ENCODE measurements around the gene PALMD. TPM values are rescaled to one million over a fixed set of nuclear protein-coding genes. Genes with fewer than 3 reads are reported as not detected.

PALMD gene
- total and polyA plus RNA-seq, 3 donors from 2014 or later, result 12.9 to 23.5 (median 14.1) TPM

GRCh38 chr1:99660496-99660895 lies 14.6 kb downstream of the PALMD start:
- intact Hi-C loops (cut with DNase I; ENCODE audit: low total_unique reads), result no loop called here
- Histone ChIP-seq H3K4me1 (peaks cover 13% of the 10 kb centered on the region), H3K36me3 (ENCODE audit: low read depth, missing control alignments) (no peaks in the 10 kb centered on the region), H3K4me3 (no peak overlapping the region), H3K27me3 (no peaks in the 10 kb centered on the region), H3K27ac (peak overlapping the region in 1 of 2 donors; percentile 78), H3K9me3 (no peaks in the 10 kb centered on the region)
- WGBS, 2 donors, result 89 to 90% methylated on average over 2 of the region's 2 CpGs
- no peak for DNase-seq
- no peak for TF ChIP-seq POLR2A (IDR thresholded peaks at IDR 0.05)
- no peak for TF ChIP-seq CTCF (IDR thresholded peaks at IDR 0.05)

- H3K27me3 ChIP-seq, result no peaks in the 10 kb centered on the region
- H3K27ac ChIP-seq, result peak overlapping the region; percentile 45 to 78
- H3K36me3 ChIP-seq (ENCODE audit: low read depth, missing control alignments), result no peaks in the 10 kb centered on the region
- intact Hi-C loops (cut with DNase I; ENCODE audit: low total_unique reads), result no loop called here
- no peak for DNase-seq
- no peak overlapping the region for H3K4me3 ChIP-seq
- TF ChIP-seq POLR2A (IDR thresholded peaks at IDR 0.05), result no peak
- no peak for TF ChIP-seq CTCF (IDR thresholded peaks at IDR 0.05)
- H3K4me1 ChIP-seq, result peaks cover 13% of the 10 kb centered on the region
- no peaks in the 10 kb centered on the region for H3K9me3 ChIP-seq
- WGBS, 2 donors, result 45 to 57% methylated on average over 3 of the region's 3 CpGs
Observed at GRCh38 chr1:99661780-99662179, 15.9 kb downstream of the PALMD start.

- H3K36me3 ChIP-seq (ENCODE audit: low read depth, missing control alignments), result no peaks in the 10 kb centered on the region
- DNase-seq, result peak; percentile 81
- peaks cover 13% of the 10 kb centered on the region for H3K4me1 ChIP-seq
- H3K9me3 ChIP-seq, result no peaks in the 10 kb centered on the region
- intact Hi-C loops (cut with DNase I; ENCODE audit: low total_unique reads), result no loop called here
- no peaks in the 10 kb centered on the region for H3K27me3 ChIP-seq
- no peak overlapping the region for H3K4me3 ChIP-seq
- no peak for TF ChIP-seq POLR2A (IDR thresholded peaks at IDR 0.05)
- TF ChIP-seq CTCF (IDR thresholded peaks at IDR 0.05), result no peak
- H3K27ac ChIP-seq, result peak overlapping the region in 1 of 2 donors; percentile 78
- WGBS, 2 donors, result 27 to 38% methylated on average over 3 of the region's 3 CpGs
Observed at GRCh38 chr1:99662539-99663080, 16.7 kb downstream of the PALMD start.

- Histone ChIP-seq H3K27ac (peak overlapping the region in 1 of 2 donors; percentile 75), H3K4me1 (peaks cover 13% of the 10 kb centered on the region), H3K4me3 (no peak overlapping the region), H3K36me3 (ENCODE audit: low read depth, missing control alignments) (no peaks in the 10 kb centered on the region), H3K27me3 (no peaks in the 10 kb centered on the region), H3K9me3 (no peaks in the 10 kb centered on the region)
- TF ChIP-seq POLR2A (IDR thresholded peaks at IDR 0.05) (no peak), CTCF (IDR thresholded peaks at IDR 0.05) (no peak)
- WGBS, 2 donors, result 86 to 96% methylated on average over 2 of the region's 2 CpGs
- intact Hi-C loops (cut with DNase I; ENCODE audit: low total_unique reads), result no loop called here
- no peak for DNase-seq
Observed at GRCh38 chr1:99663501-99663900, 17.6 kb downstream of the PALMD start.

GRCh38 chr1:99665212-99665611 lies 19.3 kb downstream of the PALMD start:
- H3K36me3 ChIP-seq (ENCODE audit: low read depth, missing control alignments), result no peaks in the 10 kb centered on the region
- no peaks in the 10 kb centered on the region for H3K27me3 ChIP-seq
- H3K4me1 ChIP-seq, result peaks cover 13% of the 10 kb centered on the region
- H3K9me3 ChIP-seq, result no peaks in the 10 kb centered on the region
- no peak overlapping the region for H3K27ac ChIP-seq
- no peak for TF ChIP-seq POLR2A (IDR thresholded peaks at IDR 0.05)
- TF ChIP-seq CTCF (IDR thresholded peaks at IDR 0.05), result no peak
- H3K4me3 ChIP-seq, result no peak overlapping the region
- WGBS, 2 donors, result 78 to 92% methylated on average over 1 of the region's 1 CpG
- intact Hi-C loops (cut with DNase I; ENCODE audit: low total_unique reads), result no loop called here
- DNase-seq, result no peak
